Motor neuron (in vitro differentiated cells): ENCODE data around the gene RASA2. TPM values are rescaled to one million over a fixed set of nuclear protein-coding genes. Genes with fewer than 3 reads are reported as not detected.
"Not testable (repeated sequence)": the region's sequence is repeated elsewhere in the genome, so short reads cannot be mapped to it uniquely, and the experiment has no call there.

Experiments used
- ATAC-seq, 8 experiments: fragments of 200-7000 bp; cut with Tn5 transposase; replicated peaks in 6 of 8; 2 replicates each; pipeline ENCODE4 v1.8.0; 2021; ENCODE audit warnings: mild to moderate bottlenecking in 8 of 8, moderate library complexity in 8 of 8
- H3K27ac ChIP-seq, 2 donors: fragments of 250-450 bp; sonication (Bioruptor Pico); 2 replicates each; pipeline ENCODE4 v1.9.0; 2021; ENCODE audit warnings: antibody characterized with exemption in 2 of 2, mild to moderate bottlenecking in 2 of 2, moderate library complexity in 1 of 2
- H3K4me1 ChIP-seq, 2 donors: fragments of 250-450 bp; sonication (Bioruptor Pico); replicated peaks in 1 of 2; 2 replicates each; pipeline ENCODE4 v1.6.1; 2021; ENCODE audit warnings: antibody characterized with exemption in 2 of 2, mild to moderate bottlenecking in 2 of 2, moderate library complexity in 1 of 2
- H3K4me3 ChIP-seq, 5 donors: fragments of 250-450 bp; sonication (Bioruptor Pico); 2 replicates each; pipeline ENCODE4 v1.9.0; 2021; ENCODE audit warnings: antibody characterized with exemption in 5 of 5, mild to moderate bottlenecking in 5 of 5, moderate library complexity in 4 of 5
- WGBS, 10 experiments: fragments of 450-650 bp; shearing (Covaris generic); methylation state at CpG; one replicate each; pipeline ENCODE4 v1.0.0; 2022; 5-methylcytosine and 5-hydroxymethylcytosine counted together
- in situ Hi-C, 9 experiments: fragments of 400-800 bp; cut with MboI; loops; one replicate each; pipeline ENCODE4 v1.15.0; 2021; ENCODE audit warnings: low sequenced_read_pairs in 9 of 9, low pct_unique_long_range_greater_than_20kb in 2 of 9; ENCODE audit not compliant: unreplicated experiment in 9 of 9
- total RNA-seq, 8 experiments: library from RNA; unstranded; fragments of 300-600 nt; gene quantifications; 2 replicates each; pipeline versions ENCODE4 v1.2.3 to v1.2.4, GENCODE V29; 2022

The RASA2 gene
- total RNA-seq, 8 experiments from 2014 or later, result 6.8 to 19.0 (median 11.0) TPM

DNA sequence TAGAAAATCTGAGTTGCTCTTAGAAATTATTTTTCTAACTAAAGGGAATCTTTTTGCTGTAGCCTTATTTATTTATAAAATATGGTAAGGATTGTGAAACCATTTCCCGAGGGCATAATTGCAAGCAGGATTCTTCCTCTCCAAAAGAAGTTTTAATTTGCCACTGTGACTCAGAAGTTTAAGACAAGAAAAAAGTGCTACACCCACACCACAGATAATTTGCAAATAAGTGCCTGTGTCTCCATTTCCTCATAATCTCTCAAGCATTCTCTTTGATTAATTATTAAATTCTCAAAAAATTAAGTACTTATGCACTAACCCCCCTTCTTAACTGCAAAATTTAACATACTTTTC lies 43.6 kb downstream of the RASA2 start:
- Histone ChIP-seq H3K4me3 (no peak overlapping the region), H3K27ac (no peak overlapping the region), H3K4me1 (no peaks in the 10 kb centered on the region)
- WGBS, 10 experiments, result 0 to 100% (median 42%) methylated on average over 1 of the region's 1 CpG; no CpG with 5 or more reads in 2 of the 10 experiments
- ATAC-seq, result peak in 3 of 8 experiments; percentile 62 to 91 (median 88)
- in situ Hi-C loops, result loop anchor here in 1 of 9 experiments (25.0 kb wide), 1 partner anchor 218 kb away; no protein-coding TSS in a partner anchor

DNA sequence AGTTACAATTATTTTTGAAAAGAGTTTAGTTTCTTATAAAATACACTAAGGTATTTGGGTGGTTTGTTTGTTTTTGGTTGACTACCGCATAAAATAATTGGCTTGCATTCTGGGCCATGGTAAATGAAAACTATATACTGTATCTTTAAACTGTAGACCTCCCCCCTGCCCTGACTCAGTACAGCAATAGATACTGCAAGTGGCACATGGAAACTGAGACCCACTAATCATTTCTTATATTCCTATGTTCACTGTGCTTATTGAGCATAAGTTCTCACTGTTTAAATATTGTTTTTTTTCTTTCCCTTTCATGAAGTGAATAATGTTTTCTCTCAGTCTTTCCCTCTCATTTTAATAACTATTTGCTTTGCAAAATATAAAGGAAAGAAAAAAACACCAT lies 45.8 kb downstream of the RASA2 start:
- WGBS, 10 experiments, result 57 to 100% (median 100%) methylated on average over 1 of the region's 1 CpG; no CpG with 5 or more reads in 1 of the 10 experiments
- Histone ChIP-seq H3K4me3 (no peak overlapping the region), H3K4me1 (no peaks in the 10 kb centered on the region), H3K27ac (no peak overlapping the region)
- in situ Hi-C loops, result loop anchor here in 1 of 9 experiments (25.0 kb wide), 1 partner anchor 220 kb away; no protein-coding TSS in a partner anchor
- no peak for ATAC-seq

DNA sequence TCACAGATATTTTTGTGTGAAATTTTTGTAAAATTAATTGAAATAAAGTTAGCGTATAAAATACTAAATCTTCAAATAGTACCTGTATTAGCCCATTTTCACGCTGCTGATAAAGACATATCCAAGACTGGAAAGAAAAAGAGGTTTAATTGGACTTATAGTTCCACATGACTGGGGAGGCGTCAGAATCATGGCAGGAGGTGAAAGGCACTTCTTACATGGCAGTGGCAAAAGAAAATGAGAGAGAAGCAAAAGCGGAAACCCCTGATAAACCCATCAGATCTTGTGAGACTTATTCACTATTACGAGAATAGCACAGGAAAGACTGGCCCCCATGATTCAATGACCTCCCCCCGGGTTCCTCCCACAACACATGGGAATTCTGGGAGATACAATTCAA lies 49.2 kb downstream of the RASA2 start:
- not testable (repeated sequence) for H3K4me3 ChIP-seq, H3K4me1 ChIP-seq, ATAC-seq, H3K27ac ChIP-seq
- WGBS, 10 experiments, result 94 to 100% (median 100%) methylated on average over 1 to 6 of the region's 6 CpGs
- in situ Hi-C loops, result loop anchor here in 1 of 9 experiments (25.0 kb wide), 1 partner anchor 224 kb away; no protein-coding TSS in a partner anchor

DNA sequence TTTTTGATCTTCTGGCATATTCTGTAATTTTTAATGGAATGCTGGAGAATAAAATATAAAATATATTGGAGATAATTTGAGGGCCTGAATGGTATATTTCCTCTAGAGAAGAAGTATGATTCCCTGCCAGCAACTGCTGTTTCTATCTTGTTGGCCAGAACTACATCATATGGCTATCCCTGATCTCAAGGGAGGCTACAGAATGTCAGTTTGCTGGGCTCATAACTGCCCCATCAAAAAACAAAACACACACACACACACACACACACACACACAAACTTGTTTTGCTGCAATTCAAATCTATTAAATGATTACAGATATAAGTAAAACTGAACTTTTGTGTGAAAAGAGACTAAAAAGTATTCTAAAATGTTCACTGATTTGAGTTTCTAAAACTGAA lies 51.0 kb downstream of the RASA2 start:
- no peak for ATAC-seq
- no peak overlapping the region for H3K4me3 ChIP-seq
- in situ Hi-C loops, result loop anchor here in 1 of 9 experiments (25.0 kb wide), 1 partner anchor 226 kb away; no protein-coding TSS in a partner anchor
- H3K4me1 ChIP-seq, result no peaks in the 10 kb centered on the region
- no peak overlapping the region for H3K27ac ChIP-seq

DNA sequence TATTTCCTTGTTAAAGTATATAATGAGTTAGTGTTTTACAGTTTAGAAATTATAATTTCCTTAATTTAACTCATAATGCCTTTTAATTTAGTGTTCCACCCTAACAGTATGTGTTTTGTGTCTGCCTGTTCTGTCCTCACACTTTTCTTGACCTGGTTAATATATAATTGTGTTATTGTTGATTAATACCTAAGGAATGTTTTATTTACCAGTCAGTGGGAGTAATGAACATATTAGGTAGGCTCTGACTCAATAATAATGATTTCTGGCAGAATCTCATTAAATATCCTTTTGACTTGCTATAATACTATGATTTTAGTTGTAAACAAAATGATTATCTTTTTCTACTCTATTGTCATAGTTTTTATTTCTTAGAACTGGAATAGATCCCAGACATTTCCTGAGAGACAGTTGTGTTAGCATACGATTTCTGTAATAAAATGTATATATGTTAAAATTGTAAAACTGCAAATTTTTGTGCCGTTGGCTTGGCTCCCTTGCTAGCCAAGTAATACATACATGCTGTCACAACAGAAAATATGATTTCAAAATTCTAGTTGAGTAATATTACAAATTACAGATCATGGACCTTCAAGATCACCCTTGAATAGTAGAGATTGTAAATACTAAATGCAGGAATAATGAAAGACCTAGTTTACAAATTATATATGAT lies 51.9 kb downstream of the RASA2 start:
- peak in 1 of 8 experiments; percentile 50 for ATAC-seq
- 0 to 100% (median 83%) methylated on average over 1 to 2 of the region's 2 CpGs for WGBS, 10 experiments
- Histone ChIP-seq H3K27ac (no peak overlapping the region), H3K4me1 (no peaks in the 10 kb centered on the region), H3K4me3 (no peak overlapping the region)
- in situ Hi-C loops, result loop anchor here in 1 of 9 experiments (25.0 kb wide), 1 partner anchor 226 kb away; no protein-coding TSS in a partner anchor

DNA sequence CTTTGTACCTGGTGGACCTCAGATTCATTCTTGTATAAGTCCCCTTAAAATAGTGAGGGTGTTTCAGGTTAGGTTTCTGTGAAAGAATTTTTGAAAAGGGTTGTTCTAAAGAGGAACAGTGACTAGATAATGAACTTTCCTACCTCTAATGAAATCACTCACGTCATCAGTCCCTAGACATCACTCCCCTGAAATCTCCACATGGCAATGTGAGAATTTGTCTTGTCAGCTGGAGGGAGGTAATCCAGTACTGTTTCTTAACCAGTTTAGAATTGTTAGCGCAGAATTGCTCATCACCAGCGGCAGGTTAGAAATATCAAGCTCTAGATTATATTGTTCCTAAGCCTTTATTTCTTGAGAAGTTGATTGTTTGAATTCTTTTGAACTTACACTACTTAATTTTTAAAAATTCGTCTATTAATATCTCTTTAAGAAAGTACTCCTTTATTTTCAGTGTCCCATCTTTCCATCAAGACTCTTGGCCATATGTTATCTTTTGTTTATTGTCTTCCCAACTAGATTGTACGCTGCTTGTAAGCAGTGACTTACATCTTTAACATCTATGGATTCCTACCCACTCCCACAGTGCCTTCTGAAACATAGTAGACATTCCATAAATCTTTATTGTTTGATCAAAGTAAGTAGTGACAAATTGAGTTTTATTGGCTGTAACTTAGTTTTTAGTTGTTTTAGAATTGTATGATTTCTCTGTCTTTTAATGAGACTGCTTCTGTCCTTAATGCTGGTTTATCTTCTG lies 52.8 kb downstream of the RASA2 start:
- in situ Hi-C loops, result loop anchor here in 1 of 9 experiments (25.0 kb wide), 1 partner anchor 227 kb away; no protein-coding TSS in a partner anchor
- H3K27ac ChIP-seq, result no peak overlapping the region
- H3K4me3 ChIP-seq, result no peak overlapping the region
- no peaks in the 10 kb centered on the region for H3K4me1 ChIP-seq
- ATAC-seq, result peak in 1 of 8 experiments; percentile 27
- 68 to 100% (median 88%) methylated on average over 2 to 5 of the region's 5 CpGs for WGBS, 10 experiments

DNA sequence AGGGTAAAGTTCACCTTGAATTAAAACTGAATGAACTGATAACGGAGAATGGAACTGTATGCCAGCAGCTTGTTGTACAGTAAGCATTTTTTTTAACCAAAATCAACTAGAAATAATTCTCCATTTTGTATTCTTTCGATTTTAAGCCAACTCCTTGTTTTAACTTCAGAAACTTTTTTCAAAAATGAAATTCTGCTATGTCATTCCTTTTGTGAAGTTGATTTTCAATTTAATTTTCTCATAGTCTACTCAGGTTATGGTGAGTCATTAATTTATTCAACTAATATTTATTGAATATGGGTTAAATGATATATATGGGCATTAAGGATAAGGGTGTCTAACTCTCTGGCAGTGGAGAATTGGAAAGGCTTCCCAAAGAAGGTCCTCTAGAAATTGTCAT lies 53.7 kb downstream of the RASA2 start:
- Histone ChIP-seq H3K27ac (no peak overlapping the region), H3K4me3 (no peak overlapping the region), H3K4me1 (no peaks in the 10 kb centered on the region)
- in situ Hi-C loops, result loop anchor here in 1 of 9 experiments (25.0 kb wide), 1 partner anchor 228 kb away; no protein-coding TSS in a partner anchor
- WGBS, 10 experiments, result 96 to 100% (median 100%) methylated on average over 1 to 2 of the region's 2 CpGs; no CpG with 5 or more reads in 1 of the 10 experiments
- no peak for ATAC-seq

DNA sequence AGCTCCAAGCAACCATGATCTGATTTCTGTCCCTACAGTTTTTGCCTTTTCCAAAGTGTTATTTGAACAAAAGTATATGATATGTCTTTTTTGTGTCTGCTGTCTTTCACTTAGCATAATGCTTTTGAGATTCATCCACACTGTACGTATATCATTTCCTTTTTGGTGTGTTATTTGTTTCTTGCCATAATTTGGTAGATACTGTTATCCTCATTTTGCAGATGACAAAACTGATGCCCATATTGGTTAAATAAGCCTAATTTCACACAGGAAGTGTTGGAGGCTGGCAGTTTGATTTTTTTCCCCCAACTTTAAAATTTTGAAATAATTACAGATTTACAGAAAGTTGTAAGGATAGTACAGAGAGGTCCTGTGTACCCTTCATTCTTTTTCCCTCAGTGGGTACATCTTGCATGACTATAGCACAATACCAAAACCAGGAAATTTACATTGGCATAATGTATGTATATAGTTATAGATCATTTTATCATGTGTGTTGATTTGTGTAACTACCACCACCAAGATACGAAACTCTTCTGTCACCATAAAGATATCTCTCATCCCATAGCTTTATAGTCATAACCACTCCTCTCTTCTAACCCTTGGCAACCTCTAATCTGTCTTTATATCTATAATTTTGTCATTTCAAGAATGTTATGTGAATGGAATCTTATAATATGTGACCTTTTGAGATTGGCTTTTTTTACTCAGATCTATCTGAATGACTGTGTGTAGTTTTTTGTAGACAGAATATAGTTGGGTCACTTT lies 55.6 kb downstream of the RASA2 start:
- Histone ChIP-seq H3K4me1 (no peaks in the 10 kb centered on the region), H3K4me3 (no peak overlapping the region), H3K27ac (no peak overlapping the region)
- WGBS, 10 experiments, result 85 to 100% (median 100%) methylated on average over 1 to 2 of the region's 2 CpGs
- in situ Hi-C loops, result loop anchor here in 1 of 9 experiments (25.0 kb wide), 1 partner anchor 230 kb away; no protein-coding TSS in a partner anchor
- ATAC-seq, result no peak

DNA sequence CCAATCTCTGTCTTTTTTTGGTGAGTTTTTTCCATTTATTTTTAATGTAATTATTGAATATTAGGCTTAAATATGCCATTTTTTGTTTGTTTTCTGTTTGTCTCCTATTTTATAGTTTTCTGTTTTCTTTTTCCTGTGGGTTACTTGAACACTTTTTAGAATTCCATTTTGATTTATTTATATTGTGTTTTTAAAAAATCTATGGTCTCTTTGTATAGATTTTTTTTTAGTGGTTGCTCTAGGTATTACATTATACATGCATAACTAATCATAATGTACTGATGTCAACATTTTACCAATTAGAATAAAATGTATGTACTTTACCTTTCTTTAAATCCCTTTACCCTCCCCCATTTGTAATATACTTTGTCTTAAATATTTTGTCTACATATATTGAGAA lies 56.2 kb downstream of the RASA2 start:
- no peak for ATAC-seq
- in situ Hi-C loops, result loop anchor here in 1 of 9 experiments (25.0 kb wide), 1 partner anchor 231 kb away; no protein-coding TSS in a partner anchor

DNA sequence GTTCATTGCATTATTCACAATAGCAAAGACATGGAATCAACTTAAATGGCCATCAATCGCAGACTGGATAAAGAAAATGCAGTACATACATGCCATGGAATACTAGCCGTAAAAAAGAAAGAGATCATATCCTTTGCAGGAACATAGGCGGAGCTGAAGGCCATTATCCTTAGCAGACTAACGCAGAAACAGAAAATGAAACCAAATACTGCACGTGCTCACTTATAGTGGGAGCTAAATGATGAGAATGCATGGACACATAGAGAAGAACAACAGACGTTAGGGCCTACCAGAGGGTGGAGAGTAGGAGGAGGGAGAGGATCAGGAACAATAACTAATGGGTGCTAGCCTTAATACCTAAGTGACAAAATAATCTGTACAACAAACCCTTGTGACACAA lies 57.9 kb downstream of the RASA2 start:
- WGBS, 10 experiments, result 90 to 100% (median 95%) methylated on average over 2 to 6 of the region's 6 CpGs
- H3K4me1 ChIP-seq, result no peaks in the 10 kb centered on the region

More for the DNA sequence above, 56.2 kb downstream of the RASA2 start:
- no peak overlapping the region for H3K4me3 ChIP-seq
- no peaks in the 10 kb centered on the region for H3K4me1 ChIP-seq
- no peak overlapping the region for H3K27ac ChIP-seq

DNA sequence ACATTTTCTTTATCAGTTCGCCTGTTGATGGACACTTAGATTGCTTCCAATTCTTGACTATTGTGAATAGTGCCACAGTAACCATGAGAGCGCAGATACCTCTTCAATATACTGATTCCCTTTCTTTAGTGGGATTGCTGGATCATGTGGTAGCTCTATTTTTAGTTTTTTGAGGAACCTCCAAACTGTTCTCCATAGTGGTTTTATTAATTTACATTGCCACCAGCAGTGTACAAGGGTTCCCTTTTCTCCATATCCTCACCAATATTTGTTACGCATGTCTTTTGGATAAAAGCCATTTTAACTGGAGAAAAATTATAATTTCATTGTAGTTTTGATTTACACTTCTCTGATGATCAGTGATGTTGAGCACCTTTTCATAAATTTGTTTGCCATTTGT lies 59.3 kb downstream of the RASA2 start:
- no peak for ATAC-seq
- no peaks in the 10 kb centered on the region for H3K4me1 ChIP-seq
- H3K4me3 ChIP-seq, result no peak overlapping the region
- in situ Hi-C loops, result loop anchor here in 1 of 9 experiments (25.0 kb wide), 1 partner anchor 234 kb away; no protein-coding TSS in a partner anchor
- 84 to 100% (median 98%) methylated on average over 1 to 3 of the region's 3 CpGs for WGBS, 10 experiments
- no peak overlapping the region for H3K27ac ChIP-seq

More for the DNA sequence above, 57.9 kb downstream of the RASA2 start:
- H3K4me3 ChIP-seq, result no peak overlapping the region
- in situ Hi-C loops, result loop anchor here in 1 of 9 experiments (25.0 kb wide), 1 partner anchor 232 kb away; no protein-coding TSS in a partner anchor
- ATAC-seq, result no peak
- H3K27ac ChIP-seq, result no peak overlapping the region

DNA sequence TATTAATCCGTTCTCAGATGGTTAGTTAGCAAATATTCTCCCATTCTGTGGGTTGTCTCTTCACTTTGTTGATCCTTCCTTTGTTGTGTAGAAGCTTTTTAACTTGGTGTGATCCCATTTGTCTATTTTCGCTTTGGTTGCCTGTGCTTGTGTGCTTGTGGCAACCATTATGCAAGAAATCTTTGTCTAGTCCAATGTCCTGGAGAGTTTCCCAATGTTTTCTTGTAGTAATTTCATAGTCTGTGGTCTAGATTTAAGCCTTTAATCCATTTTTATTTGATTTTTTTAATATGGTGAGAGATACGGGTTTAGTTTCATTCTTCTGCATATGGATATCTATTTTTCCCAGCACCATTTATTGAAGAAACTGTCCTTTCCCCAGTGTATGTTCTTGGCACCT lies 59.8 kb downstream of the RASA2 start:
- Histone ChIP-seq H3K27ac (no peak overlapping the region), H3K4me3 (no peak overlapping the region), H3K4me1 (no peaks in the 10 kb centered on the region)
- no peak for ATAC-seq
- WGBS, 10 experiments, result 90 to 100% (median 99%) methylated on average over 2 to 3 of the region's 3 CpGs
- in situ Hi-C loops, result loop anchor here in 1 of 9 experiments (25.0 kb wide), 1 partner anchor 234 kb away; no protein-coding TSS in a partner anchor
